ENCODE results near the gene DENND1A. TPM values are rescaled to one million over a fixed set of nuclear protein-coding genes. Genes with fewer than 3 reads are reported as not detected.

Gene DENND1A
- total RNA-seq, 1 donor from 2014 or later = 26.3 TPM

- no peak for DNase-seq (ENCODE audit: low spot score)
Observed at GRCh38 chr9:123487944-123488548, 441.9 kb downstream of the DENND1A start.

- DNase-seq (ENCODE audit: low spot score) = no peak
Observed at GRCh38 chr9:123486431-123486830, 443.5 kb downstream of the DENND1A start.

- no peak for DNase-seq (ENCODE audit: low spot score)
Observed at GRCh38 chr9:123485216-123485615, 444.7 kb downstream of the DENND1A start.

GRCh38 chr9:123484130-123484529, 445.8 kb downstream of the DENND1A start:
- peak; percentile 54 for DNase-seq (ENCODE audit: low spot score)

- no peak for DNase-seq (ENCODE audit: low spot score)
Observed at GRCh38 chr9:123483191-123483803, 446.6 kb downstream of the DENND1A start.

GRCh38 chr9:123482295-123482968, 447.5 kb downstream of the DENND1A start:
- DNase-seq (ENCODE audit: low spot score) = no peak

- no peak for DNase-seq (ENCODE audit: low spot score)
Observed at GRCh38 chr9:123481209-123481865, 448.6 kb downstream of the DENND1A start.

- DNase-seq (ENCODE audit: low spot score) = no peak
Observed at GRCh38 chr9:123480791-123481190, 449.1 kb downstream of the DENND1A start.

- no peak for DNase-seq (ENCODE audit: low spot score)
Observed at GRCh38 chr9:123480096-123480495, 449.8 kb downstream of the DENND1A start.

GRCh38 chr9:123478967-123479602, 450.8 kb downstream of the DENND1A start:
- DNase-seq (ENCODE audit: low spot score) = peak; percentile 72

- DNase-seq (ENCODE audit: low spot score) = no peak
Observed at GRCh38 chr9:123478160-123478559, 451.8 kb downstream of the DENND1A start.

- DNase-seq (ENCODE audit: low spot score) = no peak
Observed at GRCh38 chr9:123475407-123475806, 454.5 kb downstream of the DENND1A start.

GRCh38 chr9:123472862-123473614, 456.9 kb downstream of the DENND1A start:
- no peak for DNase-seq (ENCODE audit: low spot score)

GRCh38 chr9:123471843-123472570, 457.9 kb downstream of the DENND1A start:
- DNase-seq (ENCODE audit: low spot score) = no peak

GRCh38 chr9:123470991-123471770, 458.7 kb downstream of the DENND1A start:
- DNase-seq (ENCODE audit: low spot score) = no peak

GRCh38 chr9:123470121-123470782, 459.7 kb downstream of the DENND1A start:
- no peak for DNase-seq (ENCODE audit: low spot score)

GRCh38 chr9:123469282-123469681, 460.6 kb downstream of the DENND1A start:
- no peak for DNase-seq (ENCODE audit: low spot score)

- no peak for DNase-seq (ENCODE audit: low spot score)
Observed at GRCh38 chr9:123468541-123468940, 461.4 kb downstream of the DENND1A start.

GRCh38 chr9:123465304-123465703, 464.6 kb downstream of the DENND1A start:
- no peak for DNase-seq (ENCODE audit: low spot score)
